GM18499 (cell line): Measurements from ENCODE around the gene THAP9.

Experiments used
- ATAC-seq: cut with Tn5 transposase; IDR thresholded peaks from one replicate; pipeline ENCODE4 v1.9.1; 2021; ENCODE audit warnings: moderate number of reproducible peaks; ENCODE audit not compliant: insufficient read depth, unreplicated experiment

Gene THAP9

GRCh38 chr4:82951196-82951595 lies 50.7 kb downstream of the THAP9 start:
- ATAC-seq, result no peak

DNA sequence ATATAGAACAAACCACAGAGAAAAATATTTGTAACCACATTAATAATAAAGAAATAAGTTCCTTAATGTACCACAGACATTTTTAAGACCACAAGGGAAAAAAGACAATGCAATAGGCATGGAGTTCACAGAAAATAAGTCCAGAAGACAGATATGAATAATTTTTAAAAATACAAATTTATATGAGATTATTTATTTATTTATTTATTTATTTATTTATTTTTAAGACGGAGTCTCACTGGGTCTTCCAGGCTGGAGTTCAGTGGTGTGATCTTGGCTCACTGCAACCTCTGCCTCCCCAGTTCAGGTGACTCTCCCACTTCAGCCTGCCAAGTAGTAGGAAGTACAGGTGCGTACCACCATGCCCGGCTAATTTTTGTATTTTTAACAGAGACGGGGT lies 53.7 kb downstream of the THAP9 start:
- no peak for ATAC-seq

GRCh38 chr4:82957045-82957444 lies 56.5 kb downstream of the THAP9 start:
- no peak for ATAC-seq

- no peak for ATAC-seq
Observed at GRCh38 chr4:82965763-82966162, 65.2 kb downstream of the THAP9 start.

DNA sequence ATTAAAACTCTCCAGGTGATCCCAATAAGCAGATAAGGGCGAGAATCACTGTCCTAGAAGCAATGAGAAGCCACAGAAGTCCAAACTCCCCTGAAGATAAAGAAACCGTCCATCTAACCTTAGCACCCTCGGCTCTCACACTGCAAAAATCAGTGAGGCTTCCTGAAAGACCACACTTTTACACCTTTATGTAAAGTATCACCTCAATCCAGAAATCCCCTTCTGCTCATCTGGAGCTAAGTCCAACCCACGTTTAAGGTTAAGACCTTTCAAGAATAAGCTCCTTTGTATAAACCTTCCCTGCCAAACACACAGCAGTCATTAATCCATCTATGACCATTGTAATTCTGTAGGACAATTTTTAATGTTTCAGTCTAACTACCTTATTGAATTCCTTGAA lies 68.4 kb downstream of the THAP9 start:
- ATAC-seq, result no peak

GRCh38 chr4:82969414-82969813 lies 68.9 kb downstream of the THAP9 start:
- ATAC-seq, result no peak
